Measurements from ENCODE around the gene RNF150.

- no peak for TF ChIP-seq BCL3 (IDR thresholded peaks at IDR 0.05)
- TF ChIP-seq EP300 (IDR thresholded peaks at IDR 0.05): no peak
- TF ChIP-seq CTCF (IDR thresholded peaks at IDR 0.05): no peak
- TF ChIP-seq NR3C1 (IDR thresholded peaks at IDR 0.05): no peak
- TF ChIP-seq HOXB5 (CRISPR knock-in tag; IDR thresholded peaks at IDR 0.05): no peak
- no peak for TF ChIP-seq HDAC2 (IDR thresholded peaks at IDR 0.05)
- no peak for TF ChIP-seq MAX (IDR thresholded peaks at IDR 0.05)
- TF ChIP-seq BHLHE40 (IDR thresholded peaks at IDR 0.05; ENCODE audit: low read depth, low read length): no peak
- no peak for TF ChIP-seq POLR2AphosphoS2 (conservative IDR thresholded peaks at IDR 0.05; ENCODE audit: low read length)
- no peak for TF ChIP-seq PBX3 (IDR thresholded peaks at IDR 0.05)
Observed at GRCh38 chr4:141004823-141005222, 128.4 kb downstream of the RNF150 start.

Data from A549 (cell line).